ENCODE measurements around the gene TMEM253. TPM values are rescaled to one million over a fixed set of nuclear protein-coding genes. Genes with fewer than 3 reads are reported as not detected.
A peak's percentile ranks its signal among the peaks of the same experiment; 100 is the strongest.

TMEM253 gene
- total RNA-seq, 6 donors from 2014 or later: 0.94 to 3.4 (median 1.4) TPM; not detected in 3

GRCh38 chr14:21093018-21093417, 7.8 kb upstream of the TMEM253 start:
- H3K4me3 ChIP-seq: no peak overlapping the region
- WGBS, 2 donors: 84 to 85% methylated on average over 32 to 34 of the region's 36 CpGs
- TF ChIP-seq EP300 (IDR thresholded peaks at IDR 0.05) (no peak), POLR2AphosphoS5 (IDR thresholded peaks at IDR 0.05) (no peak), CTCF (IDR thresholded peaks at IDR 0.05) (no peak), POLR2A (IDR thresholded peaks at IDR 0.05) (no peak)
- DNase-seq (peak in 1 of 2 donors; percentile 82), ATAC-seq (ENCODE audit: low FRiP score in 2 of 2) (no peak)
- H3K27me3 ChIP-seq: no peaks in the 10 kb centered on the region
- H3K27ac ChIP-seq: no peak overlapping the region
- peaks cover 6 to 49% (median 33%) of the 10 kb centered on the region in 4 donors for H3K36me3 ChIP-seq
- peaks cover 11 to 35% (median 23%) of the 10 kb centered on the region in 4 donors for H3K4me1 ChIP-seq
- H3K9me3 ChIP-seq: no peaks in the 10 kb centered on the region

GRCh38 chr14:21093769-21094681, 6.8 kb upstream of the TMEM253 start:
- Histone ChIP-seq H3K27me3 (no peaks in the 10 kb centered on the region), H3K9me3 (no peaks in the 10 kb centered on the region), H3K36me3 (peaks cover 3 to 42% (median 31%) of the 10 kb centered on the region in 4 donors), H3K27ac (peak overlapping the region in 1 of 4 donors; percentile 16), H3K4me1 (peaks cover 14 to 38% (median 25%) of the 10 kb centered on the region in 4 donors), H3K4me3 (no peak overlapping the region)
- TF ChIP-seq EP300 (IDR thresholded peaks at IDR 0.05) (no peak), POLR2A (IDR thresholded peaks at IDR 0.05) (no peak), POLR2AphosphoS5 (IDR thresholded peaks at IDR 0.05) (no peak), CTCF (IDR thresholded peaks at IDR 0.05) (no peak)
- 65 to 77% methylated on average over 5 of the region's 7 CpGs for WGBS, 2 donors
- DNase-seq (no peak), ATAC-seq (ENCODE audit: low FRiP score in 2 of 2) (no peak)

GRCh38 chr14:21095430-21096205, 5.2 kb upstream of the TMEM253 start:
- Histone ChIP-seq H3K27ac (peak overlapping the region in 3 of 4 donors; percentile 27 to 97 (median 93)), H3K4me3 (no peak overlapping the region), H3K36me3 (peaks cover 3 to 26% (median 19%) of the 10 kb centered on the region in 4 donors), H3K27me3 (no peaks in the 10 kb centered on the region), H3K4me1 (peaks cover 23 to 46% (median 35%) of the 10 kb centered on the region in 4 donors), H3K9me3 (no peaks in the 10 kb centered on the region)
- TF ChIP-seq POLR2AphosphoS5 (IDR thresholded peaks at IDR 0.05) (peak in 1 of 2 donors; percentile 34), CTCF (IDR thresholded peaks at IDR 0.05) (no peak)
- 61 to 63% methylated on average over 6 of the region's 6 CpGs for WGBS, 2 donors
- ATAC-seq (ENCODE audit: low FRiP score in 2 of 2) (no peak), DNase-seq (no peak)

GRCh38 chr14:21096438-21096837, 4.4 kb upstream of the TMEM253 start:
- peaks cover 23 to 46% (median 35%) of the 10 kb centered on the region in 4 donors for H3K4me1 ChIP-seq
- DNase-seq: no peak
- WGBS, 2 donors: 76 to 84% methylated on average over 3 of the region's 3 CpGs
- no peaks in the 10 kb centered on the region for H3K27me3 ChIP-seq
- H3K4me3 ChIP-seq: no peak overlapping the region
- H3K9me3 ChIP-seq: no peaks in the 10 kb centered on the region
- no peak for TF ChIP-seq POLR2AphosphoS5 (IDR thresholded peaks at IDR 0.05)
- no peak for TF ChIP-seq EP300 (IDR thresholded peaks at IDR 0.05)
- TF ChIP-seq CTCF (IDR thresholded peaks at IDR 0.05): no peak
- no peak for TF ChIP-seq POLR2A (IDR thresholded peaks at IDR 0.05)
- H3K36me3 ChIP-seq: peaks cover 0 to 18% (median 11%) of the 10 kb centered on the region in 4 donors
- no peak for ATAC-seq (ENCODE audit: low FRiP score in 2 of 2)
- H3K27ac ChIP-seq: peak overlapping the region; percentile 27 to 97 (median 92)
